ENCODE measurements around the gene LCN2. TPM values are rescaled to one million over a fixed set of nuclear protein-coding genes. Genes with fewer than 3 reads are reported as not detected.

Gene LCN2
- total and polyA plus RNA-seq, 9 of the 15 experiments (the other 6 are each of a cell fraction or from before 2014, with no cell fraction given) = 0.10 to 1.2 (median 0.44) TPM; not detected in 1

GRCh38 chr9:128117613-128118471 is 31.4 kb upstream of the LCN2 start (continued):
- TF ChIP-seq ZNF766 (CRISPR knock-in tag; conservative IDR thresholded peaks at IDR 0.05) (no peak), DNMT1 (IDR thresholded peaks at IDR 0.05) (no peak), ARID2 (IDR thresholded peaks at IDR 0.05) (peak; percentile 94), TBP (optimal IDR thresholded peaks at IDR 0.05; ENCODE audit: low read depth, low read length) (peak; percentile 51), NFE2 (IDR thresholded peaks at IDR 0.05; ENCODE audit: low read depth) (no peak), TEAD1 (CRISPR knock-in tag; IDR thresholded peaks at IDR 0.05) (peak in 1 of 2 experiments; percentile 90; a peak in 2 of 4 replicates), GATAD2B (IDR thresholded peaks at IDR 0.05; ENCODE audit: borderline replicate concordance) (peak; percentile 55; the same call in 1 of the 2 replicates), MAZ (CRISPR knock-in tag; conservative IDR thresholded peaks at IDR 0.05 in 1 of 2, IDR thresholded peaks at IDR 0.05 in 1 of 2) (peak in 1 of 2 experiments; percentile 68; a peak in 3 of 4 replicates), PCBP1 (IDR thresholded peaks at IDR 0.05; ENCODE audit: low read depth, low read length, poor library complexity, severe bottlenecking) (no peak), DEAF1 (CRISPR knock-in tag; IDR thresholded peaks at IDR 0.05) (peak; percentile 97), NCOR1 (IDR thresholded peaks at IDR 0.05) (peak; percentile 50), MEIS2 (IDR thresholded peaks at IDR 0.05; ENCODE audit: partially characterized antibody) (no peak), SRSF9 (IDR thresholded peaks at IDR 0.05; ENCODE audit: borderline replicate concordance, low read depth, low read length) (no peak), PRPF4 (IDR thresholded peaks at IDR 0.05; ENCODE audit: insufficient read depth, low read depth, low read length, poor library complexity, severe bottlenecking) (no peak), XRCC4 (IDR thresholded peaks at IDR 0.05; ENCODE audit: extremely low read depth, insufficient read depth, insufficient read length) (no peak), NBN (IDR thresholded peaks at IDR 0.05; ENCODE audit: low read depth) (no peak), ZC3H11A (IDR thresholded peaks at IDR 0.05; ENCODE audit: low read depth, low read length) (peak; percentile 51; the same call in 1 of the 2 replicates), MECOM (CRISPR knock-in tag; IDR thresholded peaks at IDR 0.05) (no peak), FOXP4 (CRISPR knock-in tag; IDR thresholded peaks at IDR 0.05; ENCODE audit: borderline replicate concordance) (no peak), XRCC3 (IDR thresholded peaks at IDR 0.05) (no peak), ZNF764 (CRISPR knock-in tag; IDR thresholded peaks at IDR 0.05; ENCODE audit: low read depth) (no peak), ZNF280B (CRISPR knock-in tag; IDR thresholded peaks at IDR 0.05) (no peak)
